CD4-positive, alpha-beta T cell (primary cell): ENCODE data around the gene BTBD9. TPM values are rescaled to one million over a fixed set of nuclear protein-coding genes. Genes with fewer than 3 reads are reported as not detected.

Source experiments
- ATAC-seq: fragments of 200-7000 bp; cut with Tn5 transposase; one replicate; pipeline ENCODE4 v1.10.0; 2022; ENCODE audit warnings: mild to moderate bottlenecking; ENCODE audit not compliant: poor library complexity
- CTCF ChIA-PET: fragments of 350-600 bp; sonication (Branson Sonifier 250); formaldehyde crosslinking; loops from one replicate; lab custom pipeline; 2021; ENCODE audit warnings: antibody characterized with exemption, inconsistent platforms; lab: Charles Lee
- POLR2A ChIA-PET: fragments of 350-600 bp; sonication (Branson Sonifier 250); formaldehyde crosslinking; loops from one replicate; lab custom pipeline; 2021; ENCODE audit warnings: antibody characterized with exemption, inconsistent platforms; lab: Charles Lee
- DNase-seq, 14 experiments: peaks; one replicate each; pipeline ENCODE4 v3.0.0-alpha.2; 2013 to 2020; ENCODE audit warnings: mixed read lengths in 2 of 14
- H3K27ac ChIP-seq, 2 donors: one replicate each; pipeline versions ENCODE4 v1.5.1 to v1.7.0; 2013; ENCODE audit warnings: low read length in 2 of 2, low read depth in 1 of 2, mild to moderate bottlenecking in 1 of 2
- H3K27me3 ChIP-seq, 2 experiments: 1 replicate in 1 of 2; 2 replicates in 1 of 2; pipeline versions ENCODE4 v1.6.1 to v1.7.0; 2013; ENCODE audit warnings: low read length in 2 of 2, control low read depth in 1 of 2, mild to moderate bottlenecking in 1 of 2, moderate library complexity in 1 of 2; ENCODE audit not compliant: insufficient read depth in 2 of 2, control insufficient read depth in 1 of 2
- H3K36me3 ChIP-seq: one replicate; pipeline ENCODE4 v1.6.1; 2013; ENCODE audit warnings: low read length, control low read depth; ENCODE audit not compliant: insufficient read depth
- H3K4me1 ChIP-seq: one replicate; pipeline ENCODE4 v1.6.1; 2013; ENCODE audit warnings: low read length, control low read depth; ENCODE audit not compliant: insufficient read depth
- H3K4me3 ChIP-seq: one replicate; pipeline ENCODE4 v1.5.1; 2013; ENCODE audit warnings: mild to moderate bottlenecking, low read length, moderate library complexity
- H3K9me3 ChIP-seq, 2 experiments: 1 replicate in 1 of 2; 2 replicates in 1 of 2; pipeline versions ENCODE4 v1.6.1 to v1.7.0; 2013; ENCODE audit warnings: low read length in 2 of 2, mild to moderate bottlenecking in 2 of 2, control low read depth in 1 of 2, moderate library complexity in 1 of 2; ENCODE audit not compliant: control insufficient read depth in 1 of 2, insufficient read depth in 1 of 2
- H3K27ac Mint-ChIP-seq: one replicate; pipeline ENCODE4 v1.8.0; 2020; ENCODE audit warnings: mixed read lengths
- H3K27me3 Mint-ChIP-seq: one replicate; pipeline ENCODE4 v1.8.0; 2021; ENCODE audit warnings: mixed read lengths
- H3K36me3 Mint-ChIP-seq: one replicate; pipeline ENCODE4 v1.8.0; 2021; ENCODE audit warnings: low read depth, mixed read lengths
- H3K4me1 Mint-ChIP-seq: one replicate; pipeline ENCODE4 v1.8.0; 2021; ENCODE audit warnings: low read depth, mixed read lengths
- H3K4me3 Mint-ChIP-seq: one replicate; pipeline ENCODE4 v1.8.0; 2020; ENCODE audit warnings: mild to moderate bottlenecking, mixed read lengths
- H3K9me3 Mint-ChIP-seq: one replicate; pipeline ENCODE4 v1.8.0; 2020; ENCODE audit warnings: mixed read lengths
- intact Hi-C, 2 experiments: fragments of 100-400 bp; cut with DNase I in 1 of 2; cut with micrococcal nuclease in 1 of 2; formaldehyde crosslinking; loops; one replicate each; pipeline versions ENCODE4 v1.15.1 to v1.9.0; 2023 to 2025; cut with DNase I, micrococcal nuclease
- total RNA-seq, 174 experiments: library from RNA in 2 of 174; stranded (reverse) in 2 of 174; gene quantifications; one replicate each; pipeline ENCODE4 v1.2.3 and lab custom pipeline; 2021 to 2026
- TF ChIP-seq, protein P1 (sequence below): fragments of 200-600 bp; IDR thresholded peaks from one replicate; pipeline ENCODE4 v1.8.0; 2022; ENCODE audit warnings: antibody characterized with exemption, mild to moderate bottlenecking

Gene BTBD9
- total RNA-seq, 2 experiments from 2014 or later = 58.7 to 59.3 TPM

- Histone ChIP-seq H3K36me3 (no peaks in the 10 kb centered on the region), H3K9me3 (no peaks in the 10 kb centered on the region), H3K27me3 (no peaks in the 10 kb centered on the region), H3K4me1 (peaks cover 8% of the 10 kb centered on the region), H3K27ac (no peak overlapping the region), H3K4me3 (no peak overlapping the region)
- H3K9me3 Mint-ChIP-seq = no peaks in the 10 kb centered on the region
- no peaks in the 10 kb centered on the region for H3K27me3 Mint-ChIP-seq
- intact Hi-C loops = no loop called here
- peaks cover 64% of the 10 kb centered on the region for H3K4me1 Mint-ChIP-seq
- TF ChIP-seq, protein P1, sequence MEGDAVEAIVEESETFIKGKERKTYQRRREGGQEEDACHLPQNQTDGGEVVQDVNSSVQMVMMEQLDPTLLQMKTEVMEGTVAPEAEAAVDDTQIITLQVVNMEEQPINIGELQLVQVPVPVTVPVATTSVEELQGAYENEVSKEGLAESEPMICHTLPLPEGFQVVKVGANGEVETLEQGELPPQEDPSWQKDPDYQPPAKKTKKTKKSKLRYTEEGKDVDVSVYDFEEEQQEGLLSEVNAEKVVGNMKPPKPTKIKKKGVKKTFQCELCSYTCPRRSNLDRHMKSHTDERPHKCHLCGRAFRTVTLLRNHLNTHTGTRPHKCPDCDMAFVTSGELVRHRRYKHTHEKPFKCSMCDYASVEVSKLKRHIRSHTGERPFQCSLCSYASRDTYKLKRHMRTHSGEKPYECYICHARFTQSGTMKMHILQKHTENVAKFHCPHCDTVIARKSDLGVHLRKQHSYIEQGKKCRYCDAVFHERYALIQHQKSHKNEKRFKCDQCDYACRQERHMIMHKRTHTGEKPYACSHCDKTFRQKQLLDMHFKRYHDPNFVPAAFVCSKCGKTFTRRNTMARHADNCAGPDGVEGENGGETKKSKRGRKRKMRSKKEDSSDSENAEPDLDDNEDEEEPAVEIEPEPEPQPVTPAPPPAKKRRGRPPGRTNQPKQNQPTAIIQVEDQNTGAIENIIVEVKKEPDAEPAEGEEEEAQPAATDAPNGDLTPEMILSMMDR = no peak
- H3K27ac Mint-ChIP-seq = no peak overlapping the region
- DNase-seq (no peak), ATAC-seq (no peak)
- no peaks in the 10 kb centered on the region for H3K36me3 Mint-ChIP-seq
- CTCF ChIA-PET = no interaction called here
- POLR2A ChIA-PET = interaction anchor here (0.6 kb wide), 1 partner anchor 9 kb away, joined by 4 read pairs; no protein-coding TSS in a partner anchor
- H3K4me3 Mint-ChIP-seq = no peak overlapping the region
These were observed 5.2 kb downstream of the BTBD9 start for GRCh38 chr6:38634518-38634917.

GRCh38 chr6:38632490-38632889 is 7.2 kb downstream of the BTBD9 start:
- no peaks in the 10 kb centered on the region for H3K4me1 ChIP-seq
- ATAC-seq = no peak
- no peak overlapping the region for H3K4me3 Mint-ChIP-seq
- H3K27ac Mint-ChIP-seq = no peak overlapping the region
- DNase-seq = no peak
- H3K36me3 ChIP-seq = no peaks in the 10 kb centered on the region
- H3K4me3 ChIP-seq = no peak overlapping the region
- TF ChIP-seq, protein P1 = no peak
- no peak overlapping the region for H3K27ac ChIP-seq
- CTCF ChIA-PET = no interaction called here
- H3K9me3 Mint-ChIP-seq = no peaks in the 10 kb centered on the region
- POLR2A ChIA-PET = no interaction called here
- no peaks in the 10 kb centered on the region for H3K27me3 ChIP-seq
- peaks cover 57% of the 10 kb centered on the region for H3K4me1 Mint-ChIP-seq
- H3K36me3 Mint-ChIP-seq = no peaks in the 10 kb centered on the region
- H3K9me3 ChIP-seq = no peaks in the 10 kb centered on the region
- intact Hi-C loops = no loop called here
- H3K27me3 Mint-ChIP-seq = no peaks in the 10 kb centered on the region

- ChIA-PET POLR2A (interaction anchor here (0.8 kb wide), 1 partner anchor 8 kb away, joined by 3 read pairs; the partner anchor contains the start of gene BTBD9), CTCF (no interaction called here)
- no peaks in the 10 kb centered on the region for H3K27me3 ChIP-seq
- TF ChIP-seq, protein P1 = no peak
- Mint-ChIP-seq H3K36me3 (no peaks in the 10 kb centered on the region), H3K4me3 (no peak overlapping the region), H3K27ac (no peak overlapping the region), H3K4me1 (peaks cover 49% of the 10 kb centered on the region), H3K27me3 (no peaks in the 10 kb centered on the region), H3K9me3 (no peaks in the 10 kb centered on the region)
- H3K4me1 ChIP-seq = no peaks in the 10 kb centered on the region
- no peaks in the 10 kb centered on the region for H3K36me3 ChIP-seq
- intact Hi-C loops = no loop called here
- H3K4me3 ChIP-seq = no peak overlapping the region
- no peak overlapping the region for H3K27ac ChIP-seq
- DNase-seq = no peak
- ATAC-seq = no peak
- no peaks in the 10 kb centered on the region for H3K9me3 ChIP-seq
These were observed 8.4 kb downstream of the BTBD9 start for GRCh38 chr6:38631186-38631783.
